IPS-15b (cell line): ENCODE data around the gene BTBD9.
"Not testable (repeated sequence)": the region's sequence is repeated elsewhere in the genome, so short reads cannot be mapped to it uniquely, and the experiment has no call there.

Experiments
- H3K27me3 ChIP-seq: one replicate; pipeline ENCODE4 v1.6.1; 2013; ENCODE audit warnings: low read length; ENCODE audit not compliant: control insufficient read depth, insufficient read depth
- H3K36me3 ChIP-seq: one replicate; pipeline ENCODE4 v1.6.1; 2013; ENCODE audit warnings: low read length; ENCODE audit not compliant: control insufficient read depth, insufficient read depth
- H3K4me1 ChIP-seq: one replicate; pipeline ENCODE4 v1.6.1; 2013; ENCODE audit warnings: mild to moderate bottlenecking, low read length; ENCODE audit not compliant: control insufficient read depth, insufficient read depth
- H3K4me3 ChIP-seq: one replicate; pipeline ENCODE4 v1.5.1; 2013; ENCODE audit warnings: low read depth, low read length
- H3K9ac ChIP-seq: one replicate; pipeline ENCODE4 v1.6.1; 2013; ENCODE audit warnings: low read depth, mild to moderate bottlenecking, low read length
- H3K9me3 ChIP-seq: one replicate; pipeline ENCODE4 v1.6.1; 2013; ENCODE audit warnings: mild to moderate bottlenecking, low read length; ENCODE audit not compliant: control insufficient read depth, insufficient read depth

The BTBD9 gene

GRCh38 chr6:38124224-38124926 lies 515.4 kb downstream of the BTBD9 start:
- H3K27me3 ChIP-seq, H3K9me3 ChIP-seq, H3K4me3 ChIP-seq, H3K9ac ChIP-seq, H3K36me3 ChIP-seq, H3K4me1 ChIP-seq: not testable (repeated sequence)

GRCh38 chr6:38119516-38119915 lies 520.2 kb downstream of the BTBD9 start:
- Histone ChIP-seq H3K9ac (no peak overlapping the region), H3K27me3 (no peaks in the 10 kb centered on the region), H3K4me3 (no peak overlapping the region), H3K36me3 (no peaks in the 10 kb centered on the region), H3K9me3 (no peaks in the 10 kb centered on the region), H3K4me1 (peaks cover 8% of the 10 kb centered on the region)

GRCh38 chr6:38118791-38119365 lies 520.9 kb downstream of the BTBD9 start:
- Histone ChIP-seq H3K36me3 (no peaks in the 10 kb centered on the region), H3K4me3 (no peak overlapping the region), H3K27me3 (no peaks in the 10 kb centered on the region), H3K4me1 (peaks cover 8% of the 10 kb centered on the region), H3K9ac (no peak overlapping the region), H3K9me3 (no peaks in the 10 kb centered on the region)
